GM21825 (cell line): ENCODE measurements around the gene TBCD.

Source experiments
- ATAC-seq: cut with Tn5 transposase; IDR thresholded peaks from one replicate; pipeline ENCODE4 v1.9.1; 2021; ENCODE audit warnings: mild to moderate bottlenecking, moderate library complexity; ENCODE audit not compliant: unreplicated experiment

Gene TBCD

DNA sequence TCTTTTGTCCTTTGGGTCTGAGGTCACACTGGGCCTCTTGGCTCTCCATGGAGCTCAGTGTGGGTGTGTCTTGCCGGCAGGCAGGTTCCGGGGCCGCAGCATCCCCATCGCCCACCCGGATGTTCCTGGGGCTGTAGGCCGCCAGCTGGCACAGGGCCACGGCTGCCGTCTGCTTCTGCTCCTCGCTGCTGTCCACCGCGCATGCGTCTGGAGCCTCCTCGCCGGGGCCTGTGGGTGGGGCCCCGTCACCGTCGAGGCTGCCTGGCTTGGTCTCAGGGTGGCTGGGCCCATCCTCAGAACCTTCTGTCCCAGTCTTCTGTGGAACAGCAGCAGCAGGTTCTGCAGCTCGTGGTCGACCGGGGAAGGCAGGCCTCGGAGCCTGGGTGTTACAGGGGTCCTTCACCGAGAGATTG lies 78.4 kb downstream of the TBCD start:
- ATAC-seq = no peak

DNA sequence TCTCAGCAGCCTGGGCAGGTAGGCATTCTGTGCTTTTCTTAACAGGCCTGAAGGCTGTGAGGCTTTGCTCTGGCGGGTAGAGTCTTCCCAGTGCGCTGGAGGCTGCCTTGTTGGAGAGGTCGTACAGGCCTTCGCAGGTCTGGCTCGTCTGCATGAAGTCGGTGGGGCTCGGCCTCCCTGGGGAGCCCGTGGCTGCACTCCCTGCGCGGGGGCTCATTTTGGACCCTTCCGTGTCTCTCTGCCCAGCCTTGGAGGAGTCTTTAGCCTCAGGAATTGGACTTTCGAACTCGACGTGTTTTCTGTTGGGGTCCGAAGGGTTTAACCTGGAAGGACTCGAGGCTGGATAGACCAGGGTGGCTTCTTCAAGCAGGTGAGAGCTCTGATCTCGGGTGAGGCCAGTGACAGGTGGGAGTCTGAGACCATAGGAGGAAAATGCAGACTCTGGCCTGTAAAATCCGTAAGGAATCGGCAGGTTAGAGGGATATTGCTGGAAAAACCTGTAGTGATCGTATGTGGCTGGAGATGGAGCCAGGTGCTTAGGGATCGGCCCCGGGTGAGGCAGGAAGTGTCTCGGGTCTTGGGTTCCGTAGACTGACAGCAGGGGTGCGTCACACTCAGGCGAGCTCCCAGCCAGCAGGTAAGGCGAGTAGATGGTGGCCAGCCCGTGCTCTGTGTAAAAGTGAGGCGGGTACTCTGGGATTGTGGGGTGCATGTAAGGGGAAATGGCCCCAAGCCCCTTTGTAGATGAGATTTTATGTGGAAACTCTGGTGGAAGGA lies 79.4 kb downstream of the TBCD start:
- no peak for ATAC-seq

DNA sequence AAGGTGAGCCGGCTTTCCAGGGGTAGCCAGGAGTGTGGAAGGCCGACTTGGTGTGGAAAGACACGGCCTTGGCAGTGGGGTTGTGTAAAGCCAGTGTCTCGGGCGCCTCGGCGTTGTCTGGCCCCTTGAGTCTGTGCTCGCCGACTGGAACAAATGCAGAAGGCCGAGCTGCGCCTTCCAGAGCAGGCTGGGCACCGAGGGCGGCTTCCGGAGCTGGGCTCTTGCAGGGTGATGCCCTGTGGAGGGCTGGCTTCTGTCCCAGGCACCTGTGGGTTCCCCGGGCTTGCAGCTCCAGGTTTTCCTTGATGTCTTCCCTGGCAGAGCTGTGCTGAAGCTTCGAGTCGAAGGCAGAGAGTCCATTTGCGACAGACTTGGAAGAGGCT lies 79.9 kb downstream of the TBCD start:
- no peak for ATAC-seq

DNA sequence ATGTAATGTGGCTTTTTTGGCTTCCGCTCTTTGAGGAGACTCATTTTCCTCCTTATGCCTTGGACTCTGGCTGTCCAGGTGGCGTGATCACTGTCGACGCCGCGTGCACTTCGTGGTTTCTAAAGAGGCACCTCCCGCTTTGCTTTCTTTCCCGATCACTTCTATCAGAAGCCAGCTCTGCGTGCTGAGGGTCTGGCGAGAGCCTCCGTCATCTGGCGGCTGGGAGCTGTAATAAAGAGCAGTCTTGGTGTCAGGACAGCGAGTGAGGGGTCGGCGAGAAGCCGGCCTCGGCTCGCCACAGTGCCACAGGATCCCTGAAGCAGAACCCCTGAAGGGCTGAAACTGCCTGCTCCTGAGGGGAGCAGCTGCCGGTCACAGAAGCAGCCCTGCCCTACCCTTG lies 80.5 kb downstream of the TBCD start:
- ATAC-seq = no peak

DNA sequence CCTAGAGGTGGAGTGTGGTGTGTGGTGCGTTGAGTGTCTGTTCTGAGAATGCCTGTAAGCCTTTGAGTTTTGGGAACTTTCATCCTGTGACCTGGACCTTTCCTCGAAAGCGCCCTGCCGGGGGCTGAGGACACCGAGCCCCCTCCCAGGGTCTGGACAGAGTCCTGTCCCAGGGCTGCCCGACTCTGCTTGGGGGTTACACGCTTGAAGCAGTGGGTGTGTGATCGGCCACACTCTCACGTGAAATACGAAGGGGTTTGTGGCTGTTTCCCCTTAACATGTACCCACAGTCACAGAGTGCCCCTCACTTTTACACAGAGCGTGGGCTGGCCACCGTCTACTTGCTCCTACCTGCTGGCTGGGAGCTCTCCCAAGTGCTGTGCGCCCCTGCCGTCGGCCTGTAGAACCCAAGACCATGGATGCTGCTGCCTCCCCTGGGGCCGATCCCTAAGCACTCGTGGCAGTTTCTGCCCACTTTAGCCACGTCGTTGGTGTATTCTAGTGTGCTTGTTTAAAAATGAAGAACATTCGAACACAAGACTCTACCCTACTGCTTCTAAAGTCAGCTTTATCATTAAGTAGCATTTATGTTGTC lies 81.1 kb downstream of the TBCD start:
- no peak for ATAC-seq

DNA sequence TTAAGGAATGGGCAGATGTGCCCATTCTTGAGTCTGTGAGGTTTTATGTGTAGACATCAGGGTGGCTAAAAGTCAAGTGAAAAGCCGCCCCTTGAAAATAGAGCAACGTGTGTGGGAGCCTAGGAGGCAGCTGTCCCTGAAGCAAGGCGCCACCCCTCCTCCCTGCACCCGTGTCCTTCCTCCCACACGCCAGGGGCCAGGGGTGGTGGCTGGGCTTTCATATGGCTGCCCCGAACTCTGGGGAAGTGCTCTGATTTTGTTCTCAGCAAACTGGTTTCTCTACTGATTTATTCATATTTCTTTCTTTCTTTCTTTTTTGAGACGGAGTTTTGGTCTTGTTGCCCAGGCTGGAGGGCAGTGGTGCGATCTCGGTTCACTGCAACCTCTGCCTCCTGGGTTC lies 83.3 kb downstream of the TBCD start:
- no peak for ATAC-seq

DNA sequence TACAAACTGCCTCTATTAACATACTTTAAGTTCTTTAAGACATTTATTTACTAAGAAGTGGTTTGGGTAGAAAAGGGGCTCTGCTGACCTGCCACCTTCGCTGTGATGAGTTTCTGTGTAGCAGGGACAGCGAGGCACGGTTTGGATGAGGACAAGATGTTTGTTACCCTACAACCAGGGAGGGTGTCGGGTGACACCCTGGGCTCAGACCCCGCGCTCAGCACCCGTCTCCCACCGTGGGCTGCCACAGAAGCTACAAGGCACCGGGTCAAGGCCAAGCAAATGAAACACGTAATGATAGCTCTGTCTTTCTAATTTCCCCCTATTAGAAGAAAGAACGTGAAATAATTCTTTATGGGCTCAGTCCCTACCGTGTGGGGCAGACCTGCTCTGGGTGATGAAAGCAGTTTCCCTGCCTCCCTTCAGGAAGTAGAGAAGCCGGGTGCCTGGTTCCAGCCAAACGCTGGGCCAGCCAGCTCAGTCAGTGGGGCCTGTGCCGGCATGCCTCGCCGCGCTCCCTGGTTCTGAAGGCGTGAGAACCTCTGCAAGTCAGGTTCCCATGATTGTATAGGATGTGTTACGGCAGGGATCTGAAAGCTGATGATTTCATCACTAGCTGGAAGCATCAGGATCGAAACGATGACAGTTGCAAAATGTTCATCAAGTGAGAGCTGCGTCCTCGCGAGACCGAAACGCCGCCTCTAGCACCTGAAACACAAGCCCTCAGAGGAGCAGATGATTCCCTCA lies 84.1 kb downstream of the TBCD start:
- ATAC-seq = no peak

DNA sequence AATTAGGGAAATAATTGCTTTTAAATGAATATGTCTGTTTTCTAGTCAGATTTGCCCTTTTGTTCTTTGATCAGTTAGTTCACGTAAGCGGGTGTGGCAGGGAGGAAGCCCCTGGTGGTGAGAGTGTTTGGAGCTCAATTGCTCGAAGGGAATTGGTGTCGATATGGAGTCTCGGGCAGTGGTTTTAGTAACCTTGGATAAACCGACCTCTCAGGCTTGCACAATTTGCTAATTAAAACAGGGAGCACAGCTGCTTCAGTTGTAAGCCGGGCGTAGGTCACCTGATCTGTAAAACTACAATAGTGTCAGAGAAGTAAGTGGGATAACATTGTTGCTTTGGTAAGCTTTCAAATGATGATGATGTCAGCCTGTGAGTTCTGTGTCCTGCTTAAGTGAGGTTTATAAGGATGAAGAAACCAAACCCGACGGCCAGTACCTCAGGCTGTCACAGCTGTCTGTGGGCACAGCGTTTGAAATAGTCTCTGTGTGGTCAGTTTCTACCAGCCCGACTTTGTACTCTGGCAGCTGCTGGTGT lies 85.0 kb downstream of the TBCD start:
- no peak for ATAC-seq

DNA sequence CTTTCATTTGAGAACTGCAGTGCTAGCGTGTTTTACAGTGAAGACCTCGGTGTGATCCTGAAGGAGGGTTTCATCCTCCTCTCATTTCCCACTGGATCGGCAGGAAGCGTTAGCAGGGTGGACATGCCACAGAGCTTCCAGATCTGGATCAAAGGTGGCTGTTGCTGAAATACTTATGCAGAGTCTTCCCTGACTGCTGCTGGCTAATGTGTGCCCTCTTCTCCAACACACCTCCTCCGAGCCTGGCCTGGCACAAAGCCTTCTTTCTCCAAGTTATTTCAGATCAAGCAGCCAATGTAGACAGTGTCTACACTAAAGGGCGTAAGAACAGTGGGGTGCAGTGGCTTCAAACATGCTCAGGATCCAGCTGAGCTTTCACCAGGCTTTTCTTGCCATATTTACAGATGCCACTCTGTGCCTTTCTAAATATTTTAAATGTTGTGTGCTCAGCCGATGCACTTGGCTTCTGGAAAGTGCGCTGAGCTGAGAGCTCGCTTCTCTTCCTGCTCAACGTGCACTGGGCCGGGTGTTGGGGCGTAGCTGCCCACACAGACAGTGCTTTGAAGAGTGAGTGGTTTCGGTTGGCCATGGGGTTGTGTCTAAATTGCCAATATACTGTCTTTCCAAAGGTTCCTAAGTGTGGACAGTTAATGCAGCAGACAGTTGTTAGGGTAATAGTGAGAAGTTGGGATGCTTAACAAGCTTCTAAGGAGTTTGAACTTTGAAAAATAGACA lies 85.9 kb downstream of the TBCD start:
- no peak for ATAC-seq

DNA sequence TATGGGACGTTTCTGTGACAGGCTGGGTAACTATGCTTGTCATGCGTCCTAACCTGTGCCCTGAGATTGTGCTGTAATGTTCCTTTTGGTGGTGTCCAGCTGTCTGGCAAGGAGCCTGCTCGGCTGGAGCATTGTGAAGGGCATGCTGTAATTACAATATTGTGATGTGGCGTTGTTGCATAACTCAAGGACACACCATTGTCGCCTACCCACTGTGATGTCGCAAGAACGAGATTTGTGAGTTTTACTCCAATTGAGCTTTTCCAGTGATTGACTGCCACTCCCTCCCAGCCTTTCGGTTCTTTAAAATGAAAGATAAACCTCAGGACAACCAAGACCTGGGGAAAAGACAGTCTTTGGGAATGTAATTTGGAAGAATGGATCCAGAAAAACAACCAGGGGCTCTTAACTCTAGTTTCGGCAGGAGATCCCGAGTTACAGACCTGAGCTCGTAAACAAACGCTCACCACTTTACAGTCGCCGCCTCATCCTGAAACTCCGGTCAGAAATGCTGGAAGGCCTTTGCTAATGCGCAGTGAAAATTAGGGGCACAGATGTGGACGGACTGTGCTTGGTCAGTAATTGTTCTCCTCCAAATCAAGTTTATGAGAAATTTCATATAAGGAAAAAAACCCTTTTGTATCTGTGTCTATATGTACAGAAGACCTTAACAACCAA lies 86.7 kb downstream of the TBCD start:
- ATAC-seq = no peak

DNA sequence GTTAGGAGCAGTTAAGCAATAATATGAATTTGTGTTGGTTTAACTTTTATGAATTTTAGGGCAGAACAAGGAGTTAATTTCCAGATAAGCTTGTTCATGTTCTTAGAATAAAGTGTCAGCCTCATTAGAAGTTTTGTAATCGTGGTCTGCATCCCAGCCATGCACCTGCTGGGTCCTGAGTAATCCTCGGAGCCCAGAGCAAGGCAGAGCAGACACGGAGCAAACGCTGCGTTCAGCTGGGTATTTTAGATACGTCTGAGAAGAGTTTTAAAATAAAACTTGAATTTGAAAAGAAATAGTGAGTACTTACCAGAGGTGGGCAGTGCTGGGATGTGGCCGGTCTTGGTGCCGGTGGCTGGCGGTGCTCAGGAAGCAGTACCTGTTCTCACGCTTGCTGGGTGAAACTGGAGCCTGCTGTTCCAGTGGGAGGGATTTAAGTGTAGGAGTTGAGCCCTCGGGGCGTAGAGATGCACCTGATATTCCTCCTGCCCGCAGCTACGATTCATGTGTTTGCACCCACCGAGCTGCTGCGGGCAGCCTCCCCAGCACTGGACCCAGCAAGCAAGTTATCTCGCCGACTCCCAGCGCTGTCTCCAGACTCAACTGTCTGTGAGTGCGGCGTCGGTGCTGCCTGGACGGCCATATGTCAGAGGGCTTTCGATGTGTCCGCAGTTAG lies 87.9 kb downstream of the TBCD start, which contains the start of gene ZNF750:
TSS of gene ZNF750 (minus strand) at position 406 of the 676 bp plus-strand sequence. CDS start 7,568 bp downstream, outside the sequence.
- no peak for ATAC-seq

DNA sequence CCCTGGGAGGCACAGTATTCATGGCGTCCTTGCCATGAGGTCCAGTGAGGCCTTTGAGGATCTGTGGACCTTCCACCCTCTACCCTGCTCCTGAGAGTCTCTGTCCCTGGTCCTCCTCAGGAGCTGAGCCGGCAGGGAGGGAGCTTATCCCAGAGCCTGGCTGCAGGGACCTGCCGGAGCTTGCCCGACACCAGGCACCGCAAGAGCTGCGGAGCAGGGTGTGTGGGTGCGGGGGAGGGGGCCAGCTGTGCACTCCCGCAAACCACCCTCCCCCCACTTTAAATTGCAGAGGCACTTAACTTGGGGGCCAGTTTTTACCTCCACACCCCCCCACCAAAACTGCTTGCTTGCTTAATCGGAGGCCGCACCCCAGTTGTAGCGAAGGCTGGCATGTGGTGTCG lies 88.6 kb downstream of the TBCD start:
- ATAC-seq = no peak

DNA sequence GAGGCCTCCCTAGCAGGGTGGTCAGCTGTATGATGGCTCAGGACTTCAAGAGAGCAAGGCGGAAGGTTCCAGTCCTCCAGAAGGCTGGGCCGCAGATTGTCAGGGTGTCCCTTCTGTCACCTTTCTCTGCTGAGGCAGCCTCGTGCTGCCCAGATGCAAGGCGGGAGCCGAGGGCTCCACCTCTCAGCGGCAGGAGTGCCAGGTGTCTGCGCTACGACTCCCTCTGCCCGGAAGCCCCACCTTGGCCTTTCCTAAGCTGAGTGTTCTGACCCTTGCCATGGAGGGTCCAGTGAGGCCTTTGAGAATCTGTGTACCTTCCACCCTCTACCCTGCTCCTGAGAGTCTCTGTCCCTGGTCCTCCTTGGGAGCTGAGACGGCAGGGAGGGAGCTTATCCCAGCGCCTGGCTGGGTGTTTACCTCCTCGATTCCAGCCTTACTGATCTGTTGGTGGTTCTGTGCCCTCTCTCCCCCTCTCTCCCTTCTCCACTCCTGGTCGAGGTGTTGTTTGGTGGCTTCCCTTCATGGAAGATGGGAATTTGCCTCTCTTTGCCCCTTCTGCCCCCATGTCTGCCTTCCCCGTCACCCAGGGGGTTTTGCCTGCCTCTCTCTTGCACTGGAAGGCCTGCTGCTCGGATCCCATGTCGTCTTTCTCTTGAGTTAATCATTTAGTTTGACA lies 90.2 kb downstream of the TBCD start:
- no peak for ATAC-seq

DNA sequence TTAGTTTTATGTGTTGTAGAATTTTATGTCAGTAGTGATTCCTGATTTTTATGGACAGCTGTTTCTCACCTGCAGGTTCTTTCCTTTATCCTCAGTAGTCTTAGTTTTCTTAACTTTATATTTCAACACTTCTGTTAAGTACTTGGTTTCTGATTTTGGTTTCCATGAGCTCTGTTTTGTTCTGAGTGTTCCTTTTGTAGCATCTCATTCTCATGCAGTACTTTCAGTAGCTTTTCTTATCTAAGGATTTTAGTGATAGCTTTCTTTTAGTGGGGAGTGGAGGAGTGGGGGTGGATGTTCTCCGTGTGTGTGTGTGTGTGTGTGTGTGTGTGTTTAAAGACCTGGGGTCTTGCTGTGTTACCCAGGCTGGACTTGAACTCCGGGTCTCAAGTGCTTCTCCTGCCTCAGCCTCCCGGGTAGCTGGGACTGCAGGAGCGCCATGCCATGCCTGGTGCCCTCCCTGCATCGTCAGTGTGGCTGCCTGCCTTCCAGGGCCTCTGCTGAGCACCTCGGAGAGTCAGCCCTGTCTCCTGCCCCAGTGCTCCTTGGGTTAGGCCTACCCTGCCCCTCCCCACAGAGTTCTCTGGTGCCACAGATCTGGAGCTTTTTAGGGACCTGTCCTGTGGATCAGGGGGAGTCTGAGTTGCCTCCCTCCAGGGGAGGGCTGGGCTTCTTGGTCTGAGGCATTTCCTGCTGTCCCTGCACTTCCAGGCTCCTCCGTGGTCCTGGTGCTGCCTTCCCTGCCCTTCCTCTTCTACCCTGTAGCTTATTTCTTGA lies 92.2 kb downstream of the TBCD start:
- no peak for ATAC-seq

DNA sequence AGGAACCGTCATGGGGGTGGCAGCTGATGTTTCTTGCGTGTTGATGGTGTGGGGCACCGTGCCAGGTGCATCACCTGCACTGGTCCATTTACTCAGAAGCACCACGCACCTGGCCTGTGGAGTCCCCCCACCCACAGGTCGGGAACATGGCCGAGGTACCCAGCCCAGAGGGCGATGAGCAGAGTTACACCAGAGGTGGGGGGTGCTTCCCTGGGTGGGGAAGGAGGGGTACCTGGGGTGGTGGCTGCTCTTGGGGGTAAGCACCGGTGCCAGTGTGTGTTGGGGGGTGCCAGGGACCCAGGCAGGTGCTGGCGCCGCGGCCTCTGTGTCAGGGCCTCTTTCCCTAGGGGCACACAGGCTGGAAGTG lies 92.9 kb downstream of the TBCD start:
- ATAC-seq = no peak

DNA sequence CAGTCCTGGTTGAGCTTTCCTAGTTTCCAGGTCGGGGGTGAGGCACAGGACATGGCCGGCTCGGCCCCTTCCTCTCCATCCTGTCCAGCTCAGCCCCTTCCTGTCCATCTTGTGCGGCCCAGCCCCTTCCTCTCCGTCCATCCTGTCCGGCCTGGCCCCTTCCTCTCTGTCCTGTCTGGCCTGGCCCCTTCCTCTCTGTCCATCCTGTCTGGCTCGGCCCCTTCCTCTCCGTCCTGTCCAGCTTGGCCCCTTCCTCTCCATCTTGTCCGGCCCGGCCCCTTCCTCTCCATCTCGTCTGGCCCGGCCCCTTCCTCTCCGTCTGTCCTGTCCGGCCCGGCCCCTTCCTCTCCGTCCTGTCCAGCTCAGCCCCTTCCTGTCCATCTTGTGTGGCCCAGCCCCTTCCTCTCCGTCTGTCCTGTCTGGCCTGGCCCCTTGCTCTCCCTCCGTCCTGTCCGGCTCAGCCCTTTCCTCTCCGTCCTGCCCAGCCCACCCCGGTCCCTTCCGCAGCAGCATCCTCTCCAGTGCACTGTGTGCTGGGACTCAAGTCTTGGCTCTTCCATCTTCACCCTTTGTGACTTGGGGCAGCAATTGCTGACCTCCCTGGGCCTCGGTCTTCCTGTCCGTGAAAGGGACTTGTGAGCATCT lies 93.4 kb downstream of the TBCD start:
- ATAC-seq = no peak

DNA sequence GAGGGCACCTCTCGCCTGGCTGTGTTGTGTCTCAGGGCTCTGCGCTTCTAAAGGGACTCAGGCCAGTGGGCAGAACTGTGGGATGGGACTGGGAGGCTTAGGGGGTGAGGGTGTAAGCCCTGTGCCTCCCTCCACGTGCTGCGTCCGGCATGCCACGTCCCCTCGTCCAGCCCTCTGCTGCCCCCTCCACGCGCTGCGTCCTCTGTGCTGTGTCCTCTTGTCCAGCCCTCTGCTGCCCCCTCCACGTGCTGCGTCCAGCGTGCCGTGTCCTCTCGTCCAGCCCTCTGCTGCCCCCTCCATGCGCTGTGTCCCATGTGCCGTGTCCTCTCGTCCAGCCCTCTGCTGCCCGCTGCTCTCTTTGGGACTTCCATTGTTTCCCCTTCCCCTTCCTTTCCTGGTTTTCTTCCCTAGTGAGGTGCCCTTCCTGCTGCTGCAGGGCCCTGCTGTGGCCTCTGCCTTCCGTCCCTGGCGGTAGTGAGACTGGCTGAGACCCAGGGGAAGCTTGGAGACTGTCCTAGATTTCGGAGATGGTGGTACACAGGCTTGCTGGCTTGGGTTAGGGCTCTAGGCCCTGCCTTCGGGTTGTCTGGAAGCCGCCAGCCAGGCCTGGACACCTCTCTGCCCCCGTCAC lies 94.3 kb downstream of the TBCD start:
- ATAC-seq = no peak
